Osteoblast (primary cell): Measurements from ENCODE around the gene DDX19B. TPM values are rescaled to one million over a fixed set of nuclear protein-coding genes. Genes with fewer than 3 reads are reported as not detected.

Experiments
- DNase-seq: peaks from one replicate; pipeline ENCODE4 v3.0.0; 2011; ENCODE audit warnings: low spot score, mixed read lengths; ENCODE audit not compliant: insufficient read length; ENCODE audit errors: missing footprints
- H2AFZ ChIP-seq: 2 replicates; pipeline ENCODE4 v1.6.0; 2011; ENCODE audit warnings: mild to moderate bottlenecking, low read length
- H3K27ac ChIP-seq: 2 replicates; pipeline ENCODE4 v1.5.1; 2011; ENCODE audit warnings: mild to moderate bottlenecking, low read depth, low read length, moderate library complexity
- H3K27me3 ChIP-seq: 2 replicates; pipeline ENCODE4 v1.6.0; 2012; ENCODE audit warnings: mild to moderate bottlenecking, control low read depth, inconsistent platforms, low read length, moderate library complexity; ENCODE audit not compliant: insufficient read depth
- H3K36me3 ChIP-seq: 2 replicates; pipeline ENCODE4 v1.5.1; 2011; ENCODE audit warnings: mild to moderate bottlenecking, low read length, control low read depth, moderate library complexity; ENCODE audit not compliant: insufficient read depth
- H3K4me1 ChIP-seq: 2 replicates; pipeline ENCODE4 v1.5.1; 2011; ENCODE audit warnings: mild to moderate bottlenecking, low read length, control low read depth, moderate library complexity; ENCODE audit not compliant: insufficient read depth
- H3K4me2 ChIP-seq: 2 replicates; pipeline ENCODE4 v1.6.0; 2011; ENCODE audit warnings: mild to moderate bottlenecking, low read length; ENCODE audit not compliant: insufficient read depth
- H3K4me3 ChIP-seq: fragments of 200-600 bp; sonication (generic); 3 replicates; pipeline ENCODE4 v1.5.1; 2012; ENCODE audit warnings: mild to moderate bottlenecking, low read length, inconsistent platforms; ENCODE audit not compliant: insufficient read depth
- H3K79me2 ChIP-seq: 2 replicates; pipeline ENCODE4 v1.6.0; 2012; ENCODE audit warnings: mild to moderate bottlenecking, low read length, control low read depth, inconsistent platforms; ENCODE audit not compliant: insufficient read depth
- H3K9me3 ChIP-seq: 2 replicates; pipeline ENCODE4 v1.5.1; 2011; ENCODE audit warnings: low read depth, low read length, control low read depth
- H4K20me1 ChIP-seq: 2 replicates; pipeline ENCODE4 v1.6.0; 2012; ENCODE audit warnings: mild to moderate bottlenecking, low read length, control low read depth; ENCODE audit not compliant: insufficient read depth
- total RNA-seq: library from RNA; depleted of rRNA; stranded (reverse); fragments of >200 nt; gene quantifications from 2 replicates; pipeline ENCODE4 v1.2.3, GENCODE V29; 2012
- TF ChIP-seq, protein P1 (sequence below): IDR thresholded peaks from 2 replicates; pipeline ENCODE4 v1.5.1; 2011; ENCODE audit warnings: mild to moderate bottlenecking, low read depth, low read length, moderate library complexity; ENCODE audit errors: extremely low read depth

Gene DDX19B
- total RNA-seq, 1 donor = 42.7 TPM

DNA sequence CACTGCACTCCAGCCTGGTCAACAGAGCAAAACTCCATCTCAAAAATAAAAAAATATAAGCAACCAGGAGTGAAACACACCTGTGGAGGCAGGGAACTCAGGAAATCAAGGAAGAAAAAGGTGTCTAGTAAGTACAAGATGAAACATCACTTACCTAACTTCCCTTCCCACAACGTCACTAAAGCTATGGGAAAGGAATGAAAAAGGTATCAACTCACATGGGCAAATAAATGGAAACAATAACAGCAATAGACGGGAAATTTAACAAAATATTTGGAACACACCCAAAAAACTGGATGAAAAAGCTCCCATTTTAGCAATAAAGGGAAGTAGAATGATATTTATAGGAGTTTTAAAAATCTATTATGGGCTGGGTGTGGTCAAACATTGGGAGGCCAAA is 78.8 kb downstream of the DDX19B start:
- no peak overlapping the region for H2AFZ ChIP-seq
- no peak overlapping the region for H3K4me2 ChIP-seq
- no peaks in the 10 kb centered on the region for H4K20me1 ChIP-seq
- H3K27ac ChIP-seq = no peak overlapping the region
- TF ChIP-seq, protein P1, sequence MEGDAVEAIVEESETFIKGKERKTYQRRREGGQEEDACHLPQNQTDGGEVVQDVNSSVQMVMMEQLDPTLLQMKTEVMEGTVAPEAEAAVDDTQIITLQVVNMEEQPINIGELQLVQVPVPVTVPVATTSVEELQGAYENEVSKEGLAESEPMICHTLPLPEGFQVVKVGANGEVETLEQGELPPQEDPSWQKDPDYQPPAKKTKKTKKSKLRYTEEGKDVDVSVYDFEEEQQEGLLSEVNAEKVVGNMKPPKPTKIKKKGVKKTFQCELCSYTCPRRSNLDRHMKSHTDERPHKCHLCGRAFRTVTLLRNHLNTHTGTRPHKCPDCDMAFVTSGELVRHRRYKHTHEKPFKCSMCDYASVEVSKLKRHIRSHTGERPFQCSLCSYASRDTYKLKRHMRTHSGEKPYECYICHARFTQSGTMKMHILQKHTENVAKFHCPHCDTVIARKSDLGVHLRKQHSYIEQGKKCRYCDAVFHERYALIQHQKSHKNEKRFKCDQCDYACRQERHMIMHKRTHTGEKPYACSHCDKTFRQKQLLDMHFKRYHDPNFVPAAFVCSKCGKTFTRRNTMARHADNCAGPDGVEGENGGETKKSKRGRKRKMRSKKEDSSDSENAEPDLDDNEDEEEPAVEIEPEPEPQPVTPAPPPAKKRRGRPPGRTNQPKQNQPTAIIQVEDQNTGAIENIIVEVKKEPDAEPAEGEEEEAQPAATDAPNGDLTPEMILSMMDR = no peak
- H3K79me2 ChIP-seq = peaks cover 18% of the 10 kb centered on the region
- H3K27me3 ChIP-seq = no peaks in the 10 kb centered on the region
- H3K9me3 ChIP-seq = no peaks in the 10 kb centered on the region
- DNase-seq = no peak
- H3K36me3 ChIP-seq = peaks cover 46% of the 10 kb centered on the region
- H3K4me3 ChIP-seq = no peak overlapping the region
- peaks cover 7% of the 10 kb centered on the region for H3K4me1 ChIP-seq

DNA sequence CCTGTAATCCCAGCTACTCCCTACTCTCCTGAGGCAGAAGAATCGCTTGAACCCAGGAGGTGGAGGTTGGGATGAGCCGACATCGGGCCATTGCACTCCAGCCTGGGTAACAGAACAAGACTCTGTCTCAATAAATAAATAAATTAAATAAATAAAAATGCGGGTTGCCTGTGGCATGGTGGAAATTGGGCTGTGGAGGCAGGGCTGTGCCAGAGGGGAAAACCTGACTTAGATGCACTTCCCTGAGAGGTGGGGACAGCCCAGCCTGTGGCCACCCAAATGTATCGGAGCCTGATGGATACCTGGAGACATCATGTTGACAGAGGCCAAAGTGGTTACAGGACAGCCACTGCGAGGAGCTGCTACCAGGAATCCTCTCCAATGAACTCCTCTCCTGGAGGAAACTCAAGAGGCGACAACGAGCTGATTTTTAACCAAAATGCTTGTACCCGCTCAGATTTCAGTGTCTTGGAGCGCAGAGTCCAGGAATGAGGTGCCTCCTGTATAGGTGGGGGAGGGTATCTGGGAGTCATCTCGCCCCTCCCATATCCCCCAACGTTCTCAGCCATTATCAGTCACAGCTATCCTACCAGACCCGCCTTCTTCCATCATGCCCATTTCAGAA is 80.0 kb downstream of the DDX19B start:
- TF ChIP-seq, protein P1 = no peak
- Histone ChIP-seq H3K27me3 (no peaks in the 10 kb centered on the region), H4K20me1 (no peaks in the 10 kb centered on the region), H3K36me3 (peaks cover 39% of the 10 kb centered on the region), H3K4me1 (peaks cover 7% of the 10 kb centered on the region), H3K9me3 (no peaks in the 10 kb centered on the region), H2AFZ (no peak overlapping the region), H3K79me2 (peaks cover 18% of the 10 kb centered on the region), H3K4me2 (no peak overlapping the region), H3K27ac (no peak overlapping the region), H3K4me3 (no peak overlapping the region)
- DNase-seq = no peak

DNA sequence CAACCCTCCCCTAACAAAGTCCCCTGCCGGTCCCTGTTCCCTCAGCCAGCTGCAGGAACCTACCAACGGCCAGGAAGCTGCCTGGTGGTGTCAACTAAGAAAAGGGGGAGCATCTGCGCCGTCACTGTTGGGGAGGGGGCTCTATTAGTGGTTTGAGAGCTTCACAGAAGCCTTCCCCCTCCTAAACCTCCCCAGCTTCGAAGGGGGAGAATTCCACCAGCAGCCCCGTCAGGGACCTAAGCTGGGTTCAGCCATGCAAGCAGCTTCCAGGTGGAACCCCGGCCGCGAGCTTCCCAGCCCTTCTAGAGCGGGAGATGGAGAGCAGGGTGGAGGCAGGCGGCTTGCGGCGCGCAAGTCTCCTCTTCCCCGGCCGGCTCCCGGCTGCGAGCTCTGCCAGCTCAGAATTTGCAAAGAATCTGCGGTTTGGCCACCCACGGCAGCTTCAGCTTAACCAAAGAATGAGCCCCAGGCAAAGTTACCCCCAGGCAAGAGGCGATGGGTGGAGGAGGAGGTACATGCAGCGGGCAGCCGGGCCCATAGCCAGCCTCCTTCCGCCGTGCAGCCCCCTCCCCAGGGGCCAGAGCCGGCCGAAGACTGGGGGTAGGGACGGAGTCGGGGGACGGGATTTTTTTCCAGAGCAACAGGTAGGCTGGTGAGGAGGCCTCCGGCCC is 81.4 kb downstream of the DDX19B start:
- Histone ChIP-seq H3K4me3 (peak overlapping the region; percentile 91), H3K4me2 (peak overlapping the region; percentile 91), H4K20me1 (no peaks in the 10 kb centered on the region), H3K4me1 (peaks cover 7% of the 10 kb centered on the region), H3K79me2 (peaks cover 18% of the 10 kb centered on the region), H3K36me3 (peaks cover 29% of the 10 kb centered on the region), H3K27me3 (no peaks in the 10 kb centered on the region), H3K27ac (peak overlapping the region; percentile 76), H2AFZ (no peak overlapping the region), H3K9me3 (no peaks in the 10 kb centered on the region)
- TF ChIP-seq, protein P1 = no peak
- peak; percentile 87 for DNase-seq

DNA sequence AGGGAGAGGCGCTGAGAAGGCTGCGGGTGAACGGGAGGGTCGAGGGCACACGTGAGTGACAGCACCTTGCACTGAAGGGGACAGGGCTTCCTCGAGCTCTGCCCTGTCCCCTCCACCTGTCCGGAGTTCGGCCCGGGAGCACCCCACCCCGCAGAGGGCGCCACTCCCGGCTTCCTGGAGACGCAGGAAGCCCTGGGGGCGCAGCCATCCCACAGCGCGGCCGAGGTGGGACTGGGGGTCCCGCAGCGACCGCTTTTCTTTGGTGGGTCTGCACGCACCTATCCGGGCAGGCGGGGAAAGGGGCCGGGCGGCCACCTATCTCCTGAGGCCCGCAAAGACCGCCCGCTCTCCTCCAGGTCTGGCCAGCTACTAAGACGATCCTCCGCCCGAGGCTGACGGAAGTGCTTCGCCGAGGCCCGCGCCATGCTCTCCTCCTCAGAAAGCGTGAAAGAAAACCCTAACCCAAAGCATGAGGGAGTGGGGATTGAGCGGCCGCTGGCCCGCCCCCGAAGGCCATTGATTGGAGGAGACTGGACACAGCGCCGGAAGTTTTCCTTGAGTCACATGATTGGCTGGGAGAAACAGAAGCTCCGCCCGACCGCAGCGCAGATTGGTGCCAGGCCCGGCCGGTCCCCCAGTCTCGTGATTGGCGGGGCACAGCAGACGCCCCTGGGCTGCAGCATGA is 82.1 kb downstream of the DDX19B start:
- H3K36me3 ChIP-seq = peaks cover 26% of the 10 kb centered on the region
- no peaks in the 10 kb centered on the region for H3K27me3 ChIP-seq
- peak overlapping the region; percentile 76 for H3K27ac ChIP-seq
- DNase-seq = peak; percentile 99
- no peaks in the 10 kb centered on the region for H3K9me3 ChIP-seq
- H3K4me3 ChIP-seq = peak overlapping the region; percentile 91
- H3K79me2 ChIP-seq = peaks cover 18% of the 10 kb centered on the region
- peak overlapping the region; percentile 56 for H2AFZ ChIP-seq
- H4K20me1 ChIP-seq = no peaks in the 10 kb centered on the region
- TF ChIP-seq, protein P1 = peak; percentile 26
- H3K4me1 ChIP-seq = peaks cover 7% of the 10 kb centered on the region
- H3K4me2 ChIP-seq = peak overlapping the region; percentile 91
